Tibial nerve (tissue), 4 donors: ENCODE measurements around the gene KRABD2. TPM values are rescaled to one million over a fixed set of nuclear protein-coding genes. Genes with fewer than 3 reads are reported as not detected.

Experiments used
- DNase-seq, 2 donors: peaks; one replicate each; pipeline ENCODE4 v3.0.0-alpha.2; 2019; ENCODE audit warnings: low spot score in 2 of 2
- H3K27ac ChIP-seq, 4 donors: fragments of 200-600 bp; sonication (generic) in 3 of 4; one replicate each; pipeline ENCODE4 v1.5.1; 2017 to 2019; ENCODE audit warnings: mild to moderate bottlenecking in 1 of 4
- H3K27me3 ChIP-seq, 2 donors: fragments of 200-600 bp; sonication (generic) in 1 of 2; one replicate each; pipeline versions ENCODE4 v1.5.1 to v1.6.0; 2017 to 2019
- H3K36me3 ChIP-seq, 3 donors: fragments of 200-600 bp; sonication (generic); one replicate each; pipeline ENCODE4 v1.5.1; 2018 to 2019
- H3K4me1 ChIP-seq, 4 donors: fragments of 200-600 bp; sonication (generic) in 3 of 4; one replicate each; pipeline ENCODE4 v1.5.1; 2017 to 2019
- H3K4me3 ChIP-seq, 4 donors: fragments of 200-600 bp; sonication (generic) in 3 of 4; one replicate each; pipeline ENCODE4 v1.5.1; 2017 to 2019; ENCODE audit warnings: mild to moderate bottlenecking in 1 of 4, moderate library complexity in 1 of 4
- H3K9me3 ChIP-seq, 4 donors: fragments of 200-600 bp; sonication (generic) in 3 of 4; one replicate each; pipeline ENCODE4 v1.5.1; 2017 to 2019
- EP300 ChIP-seq, 2 donors: sonication (generic); formaldehyde crosslinking; IDR thresholded peaks; one replicate each; pipeline ENCODE4 v1.6.1; 2017; ENCODE audit warnings: antibody characterized with exemption in 2 of 2, mild to moderate bottlenecking in 1 of 2
- POLR2A ChIP-seq, 2 donors: fragments of 450-650 bp; IDR thresholded peaks; one replicate each; pipeline ENCODE4 v1.6.1; 2017; ENCODE audit warnings: antibody characterized with exemption in 2 of 2, mild to moderate bottlenecking in 2 of 2, moderate library complexity in 2 of 2
- WGBS, 2 donors: methylation state at CpG; one replicate each; pipeline ENCODE4 v1.1.5; 2018; 5-methylcytosine and 5-hydroxymethylcytosine counted together
- small RNA-seq: library from RNA; depleted of rRNA; stranded (forward); fragments of <200 nt; gene quantifications from one replicate; pipeline ENCODE3, GENCODE V24; 2016
- total RNA-seq, 4 donors: library from RNA; depleted of rRNA; stranded (reverse); fragments of >200 nt; gene quantifications; one replicate each; pipeline ENCODE4 v1.1.0, GENCODE V29; 2016
- TF ChIP-seq, protein P1 (sequence below), 5 experiments: fragments of 200-600 bp in 3 of 5; fragments of 450-650 bp in 2 of 5; sonication (generic) in 3 of 5; IDR thresholded peaks; one replicate each; pipeline ENCODE4 v1.5.1; 2016 to 2019; ENCODE audit warnings: antibody characterized with exemption in 5 of 5, mild to moderate bottlenecking in 3 of 5, moderate library complexity in 2 of 5

The KRABD2 gene

DNA sequence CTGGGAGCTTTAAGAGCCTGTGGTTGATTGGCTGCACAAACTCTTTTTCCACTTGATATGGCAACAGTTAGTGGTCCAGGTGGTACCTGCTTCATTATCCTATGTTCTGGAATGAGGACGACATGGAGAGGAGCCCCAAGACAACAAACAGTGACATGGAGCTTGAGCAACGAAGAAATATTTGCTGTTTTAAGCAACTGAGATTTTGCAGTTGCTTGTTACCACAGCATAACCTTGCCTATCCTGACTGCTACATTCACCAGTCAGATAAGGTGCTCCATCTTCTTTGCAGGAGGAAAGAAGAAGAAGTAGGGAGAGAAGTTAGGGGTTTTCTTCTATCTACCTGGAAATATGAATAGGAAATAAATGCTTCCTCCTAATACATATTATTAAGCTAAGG lies 44.4 kb downstream of the KRABD2 start:
- 84 to 92% methylated on average over 2 of the region's 2 CpGs for WGBS, 2 donors
- DNase-seq: no peak
- Histone ChIP-seq H3K36me3 (no peaks in the 10 kb centered on the region), H3K4me1 (peaks cover 0 to 4% (median 0%) of the 10 kb centered on the region in 4 donors), H3K4me3 (no peak overlapping the region), H3K27me3 (no peaks in the 10 kb centered on the region), H3K9me3 (no peaks in the 10 kb centered on the region), H3K27ac (no peak overlapping the region)
- TF ChIP-seq EP300 (IDR thresholded peaks at IDR 0.05): no peak

- no peak for DNase-seq
- peak overlapping the region; percentile 36 to 63 (median 52) for H3K4me3 ChIP-seq
- H3K4me1 ChIP-seq: peaks cover 0 to 14% (median 0%) of the 10 kb centered on the region in 4 donors
- H3K36me3 ChIP-seq: no peaks in the 10 kb centered on the region
- H3K27me3 ChIP-seq: no peaks in the 10 kb centered on the region
- peak overlapping the region in 2 of 4 donors; percentile 8 to 75 for H3K27ac ChIP-seq
- WGBS, 2 donors: 5 to 11% methylated on average over 22 to 25 of the region's 25 CpGs
- TF ChIP-seq EP300 (IDR thresholded peaks at IDR 0.05) (no peak), POLR2A (IDR thresholded peaks at IDR 0.05) (no peak)
- TF ChIP-seq, protein P1, sequence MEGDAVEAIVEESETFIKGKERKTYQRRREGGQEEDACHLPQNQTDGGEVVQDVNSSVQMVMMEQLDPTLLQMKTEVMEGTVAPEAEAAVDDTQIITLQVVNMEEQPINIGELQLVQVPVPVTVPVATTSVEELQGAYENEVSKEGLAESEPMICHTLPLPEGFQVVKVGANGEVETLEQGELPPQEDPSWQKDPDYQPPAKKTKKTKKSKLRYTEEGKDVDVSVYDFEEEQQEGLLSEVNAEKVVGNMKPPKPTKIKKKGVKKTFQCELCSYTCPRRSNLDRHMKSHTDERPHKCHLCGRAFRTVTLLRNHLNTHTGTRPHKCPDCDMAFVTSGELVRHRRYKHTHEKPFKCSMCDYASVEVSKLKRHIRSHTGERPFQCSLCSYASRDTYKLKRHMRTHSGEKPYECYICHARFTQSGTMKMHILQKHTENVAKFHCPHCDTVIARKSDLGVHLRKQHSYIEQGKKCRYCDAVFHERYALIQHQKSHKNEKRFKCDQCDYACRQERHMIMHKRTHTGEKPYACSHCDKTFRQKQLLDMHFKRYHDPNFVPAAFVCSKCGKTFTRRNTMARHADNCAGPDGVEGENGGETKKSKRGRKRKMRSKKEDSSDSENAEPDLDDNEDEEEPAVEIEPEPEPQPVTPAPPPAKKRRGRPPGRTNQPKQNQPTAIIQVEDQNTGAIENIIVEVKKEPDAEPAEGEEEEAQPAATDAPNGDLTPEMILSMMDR (IDR thresholded peaks at IDR 0.05): no peak
- no peaks in the 10 kb centered on the region for H3K9me3 ChIP-seq
Observed at GRCh38 chr17:8327303-8327649, 49.2 kb downstream of the KRABD2 start.

Small RNA genes lying within 50 kb of the gene (small RNA-seq; reads per million reads assigned to genes)
- gene RF00265: not detected

Other genes with a start within 250 kb of the KRABD2 start
- 100 to 1,000 TPM; 157 to 328 (median 204) TPM for gene PER1, start 224.3 kb downstream of the KRABD2 start, total RNA-seq
- gene VAMP2, start 213.8 kb downstream of the KRABD2 start, total RNA-seq: 10 to 100 TPM; 48.0 to 72.1 (median 59.0) TPM
- gene TMEM107, start 200.3 kb downstream of the KRABD2 start, total RNA-seq: 10 to 100 TPM; 28.2 to 47.1 (median 38.2) TPM
- 10 to 100 TPM; 13.8 to 22.4 (median 19.4) TPM for gene BORCS6, start 186.5 kb downstream of the KRABD2 start, total RNA-seq
- 10 to 100 TPM; 31.2 to 78.1 (median 39.6) TPM for gene AURKB, start 166.1 kb downstream of the KRABD2 start, total RNA-seq
- 10 to 100 TPM; 22.3 to 30.1 (median 25.3) TPM for gene CTC1, start 128.6 kb downstream of the KRABD2 start, total RNA-seq
- gene PFAS, start 127.4 kb downstream of the KRABD2 start, total RNA-seq: 10 to 100 TPM; 19.2 to 39.9 (median 29.5) TPM
- gene RANGRF, start 88.0 kb downstream of the KRABD2 start, total RNA-seq: 10 to 100 TPM; 23.0 to 35.4 (median 25.1) TPM
- 1 to 10 TPM; 2.5 to 7.0 (median 6.1) TPM for gene SLC25A35, start 81.3 kb downstream of the KRABD2 start, total RNA-seq
- gene ARHGEF15, start 66.5 kb downstream of the KRABD2 start, total RNA-seq: 10 to 100 TPM in 2 of 4 donors, 1 to 10 TPM in 2; 6.7 to 77.7 (median 12.0) TPM
- gene ODF4, start 36.9 kb downstream of the KRABD2 start, total RNA-seq: not detected
- 1,000 to 10,000 TPM; 2,635 to 3,277 (median 2,694) TPM for gene RPL26, start 6.5 kb upstream of the KRABD2 start, total RNA-seq
- gene RNF222, start 21.1 kb upstream of the KRABD2 start, total RNA-seq: under 1 TPM in 1 of 4 donors, not detected in 3; 0.59 TPM
- 100 to 1,000 TPM in 1 of 4 donors, 10 to 100 TPM in 3; 63.6 to 102 (median 84.1) TPM for gene NDEL1, start 59.2 kb upstream of the KRABD2 start, total RNA-seq